Aorta (tissue), 5 donors: ENCODE measurements around the gene SPPL3. TPM values are rescaled to one million over a fixed set of nuclear protein-coding genes. Genes with fewer than 3 reads are reported as not detected.

Experiments
- ATAC-seq: fragments of 200-7000 bp; cut with Tn5 transposase; one replicate; pipeline ENCODE4 v1.9.1; 2022; ENCODE audit warnings: moderate library complexity; ENCODE audit not compliant: low FRiP score
- DNase-seq, 2 donors: peaks; one replicate each; pipeline ENCODE4 v3.0.0-alpha.2; 2020
- H3K27ac ChIP-seq, 2 donors: one replicate each; pipeline ENCODE4 v1.5.1; 2013; ENCODE audit warnings: low read length in 2 of 2, mild to moderate bottlenecking in 2 of 2, moderate library complexity in 2 of 2, control low read depth in 1 of 2, inconsistent platforms in 1 of 2, low read depth in 1 of 2
- H3K27me3 ChIP-seq, 2 donors: one replicate each; pipeline ENCODE4 v1.6.1; 2013; ENCODE audit warnings: control low read depth in 1 of 2, low read length in 1 of 2, mild to moderate bottlenecking in 1 of 2, moderate library complexity in 1 of 2; ENCODE audit not compliant: insufficient read depth in 2 of 2, control insufficient read depth in 1 of 2
- H3K36me3 ChIP-seq, 2 donors: one replicate each; pipeline ENCODE4 v1.6.1; 2013; ENCODE audit warnings: control low read depth in 1 of 2, low read length in 1 of 2, mild to moderate bottlenecking in 1 of 2; ENCODE audit not compliant: insufficient read depth in 2 of 2, control insufficient read depth in 1 of 2
- H3K4me1 ChIP-seq, 2 donors: one replicate each; pipeline ENCODE4 v1.6.1; 2013; ENCODE audit warnings: low read length in 2 of 2, control low read depth in 1 of 2, mild to moderate bottlenecking in 1 of 2, moderate library complexity in 1 of 2; ENCODE audit not compliant: insufficient read depth in 2 of 2, control insufficient read depth in 1 of 2
- H3K4me3 ChIP-seq, 2 donors: one replicate each; pipeline ENCODE4 v1.5.1; 2013; ENCODE audit warnings: low read length in 2 of 2, control low read depth in 1 of 2, mild to moderate bottlenecking in 1 of 2
- H3K9me3 ChIP-seq: one replicate; pipeline ENCODE4 v1.6.1; 2013; ENCODE audit warnings: mild to moderate bottlenecking, low read length; ENCODE audit not compliant: control insufficient read depth
- WGBS, 2 donors: extraction: QIAGEN DNeasy Blood & Tissue Kit; methylation state at CpG; one replicate each; pipeline ENCODE4 v1.1.7; 2013; 5-methylcytosine and 5-hydroxymethylcytosine counted together
- intact Hi-C, 2 donors: fragments of 100-400 bp; cut with DNase I; formaldehyde crosslinking; loops; one replicate each; pipeline versions ENCODE4 v1.14.2 to v1.15.0; 2022
- polyA plus RNA-seq, 2 donors: library from polyadenylated mRNA; stranded (reverse); fragments of 200-250 nt; gene quantifications; one replicate each; pipeline ENCODE4 v1.2.3, GENCODE V29; 2013
- total RNA-seq, 2 donors: library from RNA; stranded (reverse); fragmentation: NEBNext Ultra II Directional; extraction: Animal tissue kit (Norgen Biotek cat#: 25700); gene quantifications; one replicate each; pipeline ENCODE4 v1.2.1, GENCODE V29; 2021
- donor health status: healthy with polysubstance abuse.
- donor health status: Bipolar disorder and iron deficiency.
- donor health status: DM: no; HTN: no; CAD: no.
- donor health status: DM: no; HTN: no; CAD: no.
- donor health status: DM: yes; HTN: yes; CAD: no.

The SPPL3 gene
- total and polyA plus RNA-seq, 4 donors, result 5.4 to 48.9 (median 27.4) TPM

DNA sequence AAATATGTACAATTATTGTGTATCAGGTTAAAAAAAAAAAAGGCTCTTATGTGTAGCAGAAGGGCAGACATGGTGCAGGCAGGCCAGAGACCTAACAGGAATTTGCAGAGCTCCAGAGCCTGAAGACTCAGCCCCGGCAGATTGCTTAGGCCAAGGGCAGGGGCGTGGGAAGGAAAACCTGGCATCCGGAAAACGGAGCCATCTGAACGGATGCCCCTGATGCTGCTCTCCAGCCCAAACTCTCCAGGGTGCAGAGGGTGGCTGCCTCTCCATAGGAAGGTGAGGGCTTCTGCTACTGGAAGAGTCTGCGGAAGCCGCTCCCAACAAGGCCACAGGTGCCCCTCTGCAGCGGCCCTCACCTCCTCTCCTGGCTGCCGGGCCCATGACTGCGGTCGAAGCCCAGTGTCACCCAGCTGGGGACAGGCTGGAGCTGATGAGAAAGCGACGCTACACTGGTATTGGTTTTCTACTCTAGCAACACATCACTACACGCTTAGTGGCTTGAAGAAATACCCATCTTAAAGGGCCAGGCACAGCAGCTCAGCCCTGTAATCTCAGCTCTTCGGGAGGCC is 159.2 kb downstream of the SPPL3 start:
- 87 to 91% methylated on average over 15 of the region's 15 CpGs for WGBS, 2 donors
- intact Hi-C loops, result no loop called here
- DNase-seq (no peak), ATAC-seq (no peak)
- no peak overlapping the region for H3K27ac ChIP-seq
- no peaks in the 10 kb centered on the region for H3K9me3 ChIP-seq
- no peak overlapping the region for H3K4me3 ChIP-seq
- no peaks in the 10 kb centered on the region for H3K27me3 ChIP-seq
- H3K4me1 ChIP-seq, result no peaks in the 10 kb centered on the region
- H3K36me3 ChIP-seq, result no peaks in the 10 kb centered on the region

DNA sequence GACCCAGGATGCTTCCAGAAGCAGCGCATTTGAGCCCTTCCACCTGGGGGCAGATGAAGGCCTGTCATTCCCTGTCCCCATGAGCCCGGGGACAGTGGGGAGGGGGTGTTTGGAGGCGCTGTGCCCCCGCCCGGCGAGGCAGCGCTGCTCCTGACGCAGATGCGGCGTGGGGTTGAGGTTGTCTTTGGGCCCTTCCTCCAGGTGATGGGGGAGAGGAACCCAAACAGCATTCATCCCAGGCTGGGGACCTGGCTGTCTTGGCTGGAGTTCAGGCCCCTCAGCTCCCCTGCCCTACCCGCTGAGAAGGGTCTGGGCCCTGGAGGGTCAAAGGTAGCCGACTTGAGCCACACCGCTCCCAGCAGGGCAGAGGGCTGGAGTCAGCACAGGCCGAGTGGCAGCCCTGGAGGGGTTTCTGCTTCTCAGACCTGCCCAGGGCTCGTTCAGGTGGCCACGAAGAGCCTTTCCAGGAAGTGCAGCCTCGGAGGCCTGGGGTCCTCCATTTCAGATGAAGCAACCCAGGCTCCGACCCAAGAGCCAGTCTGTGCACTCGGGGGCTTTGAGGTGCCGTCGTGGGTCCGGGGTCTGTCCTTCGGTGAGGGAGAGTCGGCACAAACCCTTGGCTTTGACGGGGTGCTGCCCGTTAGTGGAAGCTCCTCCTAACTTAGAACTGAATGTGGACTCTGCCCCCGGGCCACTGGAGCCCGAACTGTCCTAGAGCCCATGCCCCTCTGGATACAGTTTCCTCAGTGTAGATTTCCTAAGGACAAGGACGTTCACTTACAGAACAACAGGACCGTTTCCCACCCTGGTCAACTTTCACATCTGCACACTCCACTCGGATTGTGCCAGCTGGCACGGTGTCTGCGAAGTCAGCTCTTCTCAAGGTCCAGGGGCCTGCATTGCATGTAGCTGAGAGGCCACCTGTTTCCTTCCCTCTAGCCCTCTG is 162.4 kb downstream of the SPPL3 start:
- ATAC-seq (peak; percentile 24), DNase-seq (no peak)
- Histone ChIP-seq H3K27me3 (no peaks in the 10 kb centered on the region), H3K27ac (no peak overlapping the region), H3K9me3 (no peaks in the 10 kb centered on the region), H3K4me1 (no peaks in the 10 kb centered on the region), H3K36me3 (no peaks in the 10 kb centered on the region), H3K4me3 (no peak overlapping the region)
- WGBS, 2 donors, result 84 to 85% methylated on average over 33 of the region's 33 CpGs
- intact Hi-C loops, result no loop called here

DNA sequence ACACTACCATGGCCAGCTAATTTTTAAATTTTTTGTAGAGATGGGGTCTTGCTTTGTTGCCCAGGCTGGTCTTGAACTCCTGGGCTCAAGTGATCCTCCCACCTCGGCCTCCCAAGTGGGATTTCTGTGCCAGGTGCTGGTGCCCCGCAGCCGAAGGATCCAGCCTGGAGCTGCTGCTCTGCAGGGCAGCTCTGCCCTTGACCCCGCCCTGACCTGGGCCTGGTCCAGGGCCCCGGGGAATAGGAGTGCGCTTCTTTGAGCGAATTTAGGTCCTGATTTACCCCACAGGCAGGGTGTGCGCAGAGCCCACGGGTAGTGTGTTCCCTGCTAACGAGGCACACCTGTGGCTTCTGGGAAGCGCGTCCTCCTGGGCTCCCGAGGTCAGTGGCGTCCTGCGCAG is 163.3 kb downstream of the SPPL3 start:
- ATAC-seq (no peak), DNase-seq (no peak)
- Histone ChIP-seq H3K9me3 (no peaks in the 10 kb centered on the region), H3K4me1 (no peaks in the 10 kb centered on the region), H3K4me3 (no peak overlapping the region), H3K27ac (no peak overlapping the region), H3K36me3 (no peaks in the 10 kb centered on the region), H3K27me3 (no peaks in the 10 kb centered on the region)
- intact Hi-C loops, result no loop called here
- WGBS, 2 donors, result 91 to 92% methylated on average over 15 of the region's 15 CpGs

DNA sequence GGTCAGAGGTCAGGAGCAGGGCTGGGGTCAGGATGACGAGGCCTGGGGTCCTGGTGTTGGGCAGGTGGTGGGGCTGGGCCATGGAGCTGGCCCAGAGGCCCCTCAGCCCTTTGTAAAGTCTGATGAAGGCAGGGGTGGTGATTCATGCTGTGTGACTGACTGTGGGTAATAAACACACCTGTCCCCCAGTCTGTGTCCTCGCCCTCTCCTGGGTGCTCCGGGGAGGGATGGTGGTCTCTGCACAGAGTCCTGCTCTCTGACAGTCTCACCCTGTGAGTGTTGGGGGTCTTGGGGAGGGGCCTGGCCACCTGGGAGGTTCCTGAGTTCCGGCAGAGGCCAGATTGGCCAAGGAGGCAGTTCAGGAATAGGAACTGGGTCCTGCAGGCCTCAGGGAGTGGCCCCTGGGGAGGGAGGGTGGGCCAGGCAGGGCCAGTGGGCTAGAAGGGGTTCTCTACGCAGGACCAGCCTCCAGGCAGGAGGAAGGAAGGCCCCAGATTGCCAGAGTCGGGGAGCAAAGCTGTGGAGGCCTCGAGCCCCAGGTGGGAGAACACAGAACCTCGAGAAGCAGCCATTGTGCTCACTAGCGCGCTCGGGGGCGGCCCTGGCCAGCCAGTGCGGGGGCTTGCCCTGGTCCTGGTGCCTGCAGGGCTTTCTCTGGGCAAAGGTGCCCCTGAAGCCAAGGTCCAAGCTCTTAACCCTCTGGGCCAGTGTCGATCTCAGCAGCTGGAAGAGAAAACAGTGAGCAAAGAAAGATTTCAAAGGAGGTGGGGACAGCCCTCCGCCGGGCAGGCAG is 164.1 kb downstream of the SPPL3 start:
- 75 to 83% methylated on average over 15 to 16 of the region's 16 CpGs for WGBS, 2 donors
- no peak overlapping the region for H3K27ac ChIP-seq
- no peaks in the 10 kb centered on the region for H3K36me3 ChIP-seq
- H3K4me1 ChIP-seq, result no peaks in the 10 kb centered on the region
- no peaks in the 10 kb centered on the region for H3K9me3 ChIP-seq
- no peak overlapping the region for H3K4me3 ChIP-seq
- H3K27me3 ChIP-seq, result no peaks in the 10 kb centered on the region
- no peak for ATAC-seq
- no peak for DNase-seq
- intact Hi-C loops, result no loop called here

DNA sequence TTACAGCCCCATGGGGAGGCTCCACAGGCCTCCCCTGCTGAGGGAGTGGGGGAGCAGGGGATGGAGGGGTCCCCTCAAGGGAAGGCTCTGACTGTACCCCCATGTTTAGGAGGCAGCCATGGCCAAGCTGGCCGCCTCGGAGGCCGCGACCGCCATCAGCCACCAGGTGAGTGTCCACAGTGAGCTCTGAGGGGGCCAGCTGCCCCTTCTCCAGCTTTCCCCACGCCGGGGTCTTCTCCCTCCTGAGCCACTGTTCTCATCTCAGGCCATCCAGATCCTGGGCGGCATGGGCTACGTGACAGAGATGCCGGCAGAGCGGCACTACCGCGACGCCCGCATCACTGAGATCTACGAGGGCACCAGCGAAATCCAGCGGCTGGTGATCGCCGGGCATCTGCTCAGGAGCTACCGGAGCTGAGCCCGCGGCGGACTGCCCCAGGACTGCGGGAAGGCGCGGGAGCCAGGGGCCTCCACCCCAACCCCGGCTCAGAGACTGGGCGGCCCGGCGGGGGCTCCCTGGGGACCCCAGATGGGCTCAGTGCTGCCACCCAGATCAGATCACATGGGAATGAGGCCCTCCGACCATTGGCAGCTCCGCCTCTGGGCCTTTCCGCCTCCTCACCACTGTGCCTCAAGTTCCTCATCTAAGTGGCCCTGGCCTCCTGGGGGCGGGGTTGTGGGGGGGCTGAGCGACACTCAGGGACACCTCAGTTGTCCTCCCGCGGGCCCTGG is 165.0 kb downstream of the SPPL3 start:
- WGBS, 2 donors, result 92 to 93% methylated on average over 38 of the region's 38 CpGs
- ATAC-seq, result no peak
- H3K27me3 ChIP-seq, result no peaks in the 10 kb centered on the region

DNA sequence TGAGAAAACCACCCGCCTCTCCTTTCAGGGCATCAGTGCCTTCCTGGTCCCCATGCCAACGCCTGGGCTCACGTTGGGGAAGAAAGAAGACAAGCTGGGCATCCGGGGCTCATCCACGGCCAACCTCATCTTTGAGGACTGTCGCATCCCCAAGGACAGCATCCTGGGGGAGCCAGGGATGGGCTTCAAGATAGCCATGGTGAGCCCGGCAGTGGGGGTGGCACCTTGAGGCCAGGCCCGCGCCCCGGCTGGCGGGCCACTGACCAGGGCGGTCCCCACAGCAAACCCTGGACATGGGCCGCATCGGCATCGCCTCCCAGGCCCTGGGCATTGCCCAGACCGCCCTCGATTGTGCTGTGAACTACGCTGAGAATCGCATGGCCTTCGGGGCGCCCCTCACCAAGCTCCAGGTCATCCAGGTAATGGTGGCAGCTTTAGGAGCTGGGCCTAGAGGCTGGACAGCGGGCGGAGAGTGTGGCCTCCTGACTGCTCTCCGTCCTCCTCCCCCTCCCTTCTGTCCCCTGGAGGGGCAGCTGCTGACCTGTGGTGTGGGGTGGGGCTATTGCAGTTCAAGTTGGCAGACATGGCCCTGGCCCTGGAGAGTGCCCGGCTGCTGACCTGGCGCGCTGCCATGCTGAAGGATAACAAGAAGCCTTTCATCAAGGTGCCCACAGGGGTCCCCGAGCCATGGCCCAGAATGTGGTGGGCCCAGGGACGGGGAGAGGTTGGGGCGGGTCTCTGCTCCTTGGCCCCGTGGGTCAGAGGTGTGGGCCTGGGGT is 165.7 kb downstream of the SPPL3 start:
- WGBS, 2 donors, result 91 to 92% methylated on average over 30 to 31 of the region's 31 CpGs

More for the DNA sequence above, 165.0 kb downstream of the SPPL3 start:
- intact Hi-C loops, result no loop called here
- Histone ChIP-seq H3K27ac (no peak overlapping the region), H3K36me3 (no peaks in the 10 kb centered on the region), H3K4me1 (no peaks in the 10 kb centered on the region), H3K9me3 (no peaks in the 10 kb centered on the region), H3K4me3 (no peak overlapping the region)
- DNase-seq, result no peak

DNA sequence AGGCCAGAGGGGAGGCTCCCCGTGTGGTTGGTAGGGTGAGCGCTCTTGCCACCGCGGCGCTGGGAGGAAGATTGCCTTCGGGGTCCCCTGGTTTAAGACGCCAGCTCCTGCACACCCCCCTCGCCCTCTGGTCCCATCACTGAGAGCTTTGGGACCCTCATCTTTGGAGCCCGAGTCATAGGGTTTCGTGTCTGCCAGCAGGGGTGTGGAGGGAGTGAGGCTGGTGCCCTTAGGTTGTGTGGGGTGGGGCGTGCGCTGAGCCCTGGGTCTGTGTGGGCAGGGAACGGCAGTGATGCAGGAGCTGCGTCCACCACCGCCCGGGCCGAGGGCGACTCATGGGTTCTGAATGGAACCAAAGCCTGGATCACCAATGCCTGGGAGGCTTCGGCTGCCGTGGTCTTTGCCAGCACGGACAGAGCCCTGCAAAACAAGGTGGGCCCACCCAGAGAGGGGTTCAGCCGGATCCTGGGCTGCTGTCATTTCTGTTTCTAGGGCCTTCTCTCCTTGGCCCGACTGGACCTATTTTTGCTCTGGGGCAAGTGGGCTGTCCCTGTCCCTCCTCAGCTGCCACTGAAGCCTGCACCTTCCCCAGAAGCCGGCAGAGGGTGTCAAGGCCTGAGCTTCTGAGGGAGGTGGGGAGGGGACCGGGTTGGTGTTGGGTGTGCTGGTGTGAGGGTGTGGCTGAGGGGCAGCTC is 166.5 kb downstream of the SPPL3 start:
- no peak overlapping the region for H3K4me3 ChIP-seq
- H3K27me3 ChIP-seq, result no peaks in the 10 kb centered on the region
- intact Hi-C loops, result no loop called here
- DNase-seq (peak in 1 of 2 donors; percentile 76), ATAC-seq (no peak)
- no peaks in the 10 kb centered on the region for H3K4me1 ChIP-seq
- no peak overlapping the region for H3K27ac ChIP-seq
- WGBS, 2 donors, result 86 to 89% methylated on average over 21 to 25 of the region's 25 CpGs
- no peaks in the 10 kb centered on the region for H3K9me3 ChIP-seq
- no peaks in the 10 kb centered on the region for H3K36me3 ChIP-seq

More for the DNA sequence above, 165.7 kb downstream of the SPPL3 start:
- ATAC-seq (no peak), DNase-seq (no peak)
- intact Hi-C loops, result no loop called here
- H3K27me3 ChIP-seq, result no peaks in the 10 kb centered on the region
- H3K9me3 ChIP-seq, result no peaks in the 10 kb centered on the region
- H3K27ac ChIP-seq, result no peak overlapping the region
- H3K4me1 ChIP-seq, result no peaks in the 10 kb centered on the region
- no peaks in the 10 kb centered on the region for H3K36me3 ChIP-seq
- no peak overlapping the region for H3K4me3 ChIP-seq
